ENCODE results near the gene IL19. TPM values are rescaled to one million over a fixed set of nuclear protein-coding genes. Genes with fewer than 3 reads are reported as not detected.
A peak's percentile ranks its signal among the peaks of the same experiment; 100 is the strongest.

The IL19 gene
- total RNA-seq, 4 donors from 2014 or later = not detected

DNA sequence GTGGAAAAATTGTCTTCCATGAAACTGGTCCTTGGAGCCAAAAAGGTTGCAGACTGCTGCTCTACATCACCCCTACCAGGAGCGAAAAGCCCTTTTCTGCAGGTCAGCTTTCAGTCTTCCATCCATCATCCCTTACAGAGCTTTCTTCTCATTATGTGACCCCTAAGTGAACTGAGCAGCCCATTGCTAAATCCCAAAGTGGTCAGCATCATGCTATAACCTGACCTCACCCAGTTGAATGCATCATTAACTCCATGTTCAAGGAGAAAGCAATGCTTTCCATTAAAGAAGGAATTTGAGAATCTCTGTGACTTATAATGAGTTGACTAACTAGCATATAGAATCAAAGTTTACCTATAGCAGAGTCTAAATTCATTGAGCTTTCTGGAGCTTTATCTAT, 116.3 kb downstream of the IL19 start:
- intact Hi-C loops (cut with DNase I) = no loop called here

DNA sequence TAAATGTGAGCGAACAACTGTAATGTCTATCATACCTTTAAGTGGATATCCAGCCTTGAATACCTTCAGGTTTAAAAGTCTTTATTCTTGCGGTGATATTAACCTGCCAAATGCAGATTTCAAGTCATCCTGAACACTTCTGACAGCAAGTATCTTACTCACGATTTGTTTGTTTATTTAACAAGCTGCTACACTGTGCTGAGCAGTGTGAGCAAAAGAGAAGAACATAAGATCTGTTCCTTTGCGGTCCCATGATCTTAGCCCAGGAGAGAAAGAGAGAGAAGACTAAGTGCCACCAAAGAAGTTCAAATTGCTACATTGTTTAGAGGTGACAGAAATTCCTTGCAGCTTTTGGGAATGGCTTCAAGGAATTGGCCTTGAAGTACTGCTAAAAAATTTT, 117.1 kb downstream of the IL19 start:
- Histone ChIP-seq H3K27me3 (peaks cover 0 to 37% (median 0%) of the 10 kb centered on the region in 4 donors), H3K4me1 (no peaks in the 10 kb centered on the region), H3K36me3 (no peaks in the 10 kb centered on the region), H3K27ac (replicated peaks in 1 of 4) (no peak overlapping the region), H3K4me3 (no peak overlapping the region), H3K9me3 (no peaks in the 10 kb centered on the region)
- WGBS = 35% methylated on average over 4 of the region's 4 CpGs
- TF ChIP-seq EP300 (IDR thresholded peaks at IDR 0.05) (no peak), POLR2A (IDR thresholded peaks at IDR 0.05; ENCODE audit: low read depth) (no peak), POLR2AphosphoS5 (IDR thresholded peaks at IDR 0.05) (no peak)
- TF ChIP-seq, protein P1, sequence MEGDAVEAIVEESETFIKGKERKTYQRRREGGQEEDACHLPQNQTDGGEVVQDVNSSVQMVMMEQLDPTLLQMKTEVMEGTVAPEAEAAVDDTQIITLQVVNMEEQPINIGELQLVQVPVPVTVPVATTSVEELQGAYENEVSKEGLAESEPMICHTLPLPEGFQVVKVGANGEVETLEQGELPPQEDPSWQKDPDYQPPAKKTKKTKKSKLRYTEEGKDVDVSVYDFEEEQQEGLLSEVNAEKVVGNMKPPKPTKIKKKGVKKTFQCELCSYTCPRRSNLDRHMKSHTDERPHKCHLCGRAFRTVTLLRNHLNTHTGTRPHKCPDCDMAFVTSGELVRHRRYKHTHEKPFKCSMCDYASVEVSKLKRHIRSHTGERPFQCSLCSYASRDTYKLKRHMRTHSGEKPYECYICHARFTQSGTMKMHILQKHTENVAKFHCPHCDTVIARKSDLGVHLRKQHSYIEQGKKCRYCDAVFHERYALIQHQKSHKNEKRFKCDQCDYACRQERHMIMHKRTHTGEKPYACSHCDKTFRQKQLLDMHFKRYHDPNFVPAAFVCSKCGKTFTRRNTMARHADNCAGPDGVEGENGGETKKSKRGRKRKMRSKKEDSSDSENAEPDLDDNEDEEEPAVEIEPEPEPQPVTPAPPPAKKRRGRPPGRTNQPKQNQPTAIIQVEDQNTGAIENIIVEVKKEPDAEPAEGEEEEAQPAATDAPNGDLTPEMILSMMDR (IDR thresholded peaks at IDR 0.05) = no peak
- no peak for DNase-seq (ENCODE audit: extremely low spot score)
- intact Hi-C loops (cut with DNase I) = no loop called here

More for the DNA sequence above, 116.3 kb downstream of the IL19 start:
- Histone ChIP-seq H3K9me3 (no peaks in the 10 kb centered on the region), H3K27me3 (peaks cover 0 to 36% (median 0%) of the 10 kb centered on the region in 4 donors), H3K36me3 (no peaks in the 10 kb centered on the region), H3K4me1 (no peaks in the 10 kb centered on the region), H3K27ac (replicated peaks in 1 of 4) (no peak overlapping the region), H3K4me3 (no peak overlapping the region)
- WGBS = 63% methylated on average over 1 of the region's 1 CpG
- DNase-seq (ENCODE audit: extremely low spot score) = no peak
- TF ChIP-seq POLR2AphosphoS5 (IDR thresholded peaks at IDR 0.05) = no peak
- no peak for TF ChIP-seq POLR2A (IDR thresholded peaks at IDR 0.05; ENCODE audit: low read depth)

DNA sequence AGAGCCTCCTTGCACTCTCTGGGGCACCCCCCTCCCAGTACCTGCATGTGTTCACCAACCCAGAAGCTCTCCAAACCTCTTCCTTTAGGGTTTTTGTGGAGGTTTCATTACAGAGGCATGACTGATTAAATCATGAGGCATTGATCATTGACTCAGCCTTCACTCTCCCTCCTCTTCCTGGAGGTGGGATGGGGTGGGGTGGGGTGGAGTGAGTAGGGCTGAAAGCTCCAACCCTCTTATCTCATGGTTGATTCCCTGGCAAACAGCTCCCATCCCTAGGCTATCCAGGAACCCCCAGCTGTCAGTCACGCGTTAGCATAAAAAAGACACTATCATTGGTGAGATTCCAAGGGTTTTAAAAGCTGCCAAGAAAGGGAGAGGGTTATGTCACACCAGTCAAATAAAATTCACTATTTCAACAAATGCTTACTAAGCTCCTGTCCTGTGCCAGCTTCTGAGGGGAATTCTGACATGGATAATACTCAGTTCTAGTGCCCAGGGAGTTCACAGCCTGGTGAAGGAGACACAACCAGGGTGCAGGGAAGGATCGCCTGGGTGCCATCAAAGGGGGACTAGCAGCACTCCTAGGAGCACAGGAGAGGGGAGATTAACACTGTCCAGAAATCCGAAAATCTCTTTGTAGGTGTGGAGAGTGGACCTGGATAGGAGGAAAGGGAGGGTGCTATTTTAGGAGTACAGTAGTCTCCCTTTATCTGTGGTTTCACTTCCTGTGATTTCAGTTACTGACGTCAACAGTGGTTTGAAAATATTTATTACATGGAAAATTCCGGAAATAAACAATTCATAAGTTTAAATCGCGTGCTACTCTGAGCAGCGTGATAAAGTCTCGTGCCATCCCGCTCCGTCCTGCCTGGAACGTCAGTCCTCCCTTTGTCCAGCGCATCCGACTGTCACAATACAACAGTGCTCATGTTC, 119.8 kb downstream of the IL19 start:
- TF ChIP-seq POLR2A (IDR thresholded peaks at IDR 0.05; ENCODE audit: low read depth) = no peak
- no peak for TF ChIP-seq EP300 (IDR thresholded peaks at IDR 0.05)
- TF ChIP-seq POLR2AphosphoS5 (IDR thresholded peaks at IDR 0.05) = no peak
- TF ChIP-seq, protein P1 (IDR thresholded peaks at IDR 0.05) = no peak
- Histone ChIP-seq H3K9me3 (no peaks in the 10 kb centered on the region), H3K27ac (replicated peaks in 1 of 4) (no peak overlapping the region), H3K4me3 (no peak overlapping the region), H3K36me3 (no peaks in the 10 kb centered on the region), H3K4me1 (peaks cover 0 to 1% (median under 1%) of the 10 kb centered on the region in 4 donors), H3K27me3 (peaks cover 0 to 29% (median 0%) of the 10 kb centered on the region in 4 donors)
- 73% methylated on average over 15 of the region's 15 CpGs for WGBS
- intact Hi-C loops (cut with DNase I) = no loop called here
- DNase-seq (ENCODE audit: extremely low spot score) = no peak

DNA sequence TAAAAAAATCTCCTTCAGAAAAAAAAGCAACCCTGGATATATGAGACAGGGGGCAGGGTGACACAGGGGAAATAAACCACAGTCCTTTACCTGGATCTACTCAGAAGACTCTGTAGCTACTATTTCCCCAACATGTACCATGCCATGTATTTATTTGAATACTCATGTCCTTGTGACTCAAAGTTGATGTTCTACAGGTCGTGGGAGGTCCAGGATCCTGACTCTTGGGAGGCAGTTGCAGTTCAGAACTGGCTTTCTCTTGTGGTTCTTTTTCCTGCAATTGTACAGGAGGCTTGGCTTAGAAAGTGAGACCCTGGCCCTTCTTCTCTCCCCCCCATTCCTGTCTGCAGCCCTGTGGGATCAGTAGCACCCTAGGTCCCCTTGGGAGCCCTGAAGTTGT, 120.8 kb downstream of the IL19 start:
- Histone ChIP-seq H3K4me1 (peaks cover 5 to 11% (median 7%) of the 10 kb centered on the region in 4 donors), H3K27me3 (peaks cover 0 to 26% (median 0%) of the 10 kb centered on the region in 4 donors), H3K27ac (replicated peaks in 1 of 4) (no peak overlapping the region), H3K9me3 (no peaks in the 10 kb centered on the region), H3K4me3 (no peak overlapping the region), H3K36me3 (no peaks in the 10 kb centered on the region)
- intact Hi-C loops (cut with DNase I) = no loop called here
- peak; percentile 29 for DNase-seq (ENCODE audit: extremely low spot score)
- TF ChIP-seq EP300 (IDR thresholded peaks at IDR 0.05) = no peak
- TF ChIP-seq POLR2AphosphoS5 (IDR thresholded peaks at IDR 0.05) = no peak
- TF ChIP-seq, protein P1 (IDR thresholded peaks at IDR 0.05) = no peak
- no peak for TF ChIP-seq POLR2A (IDR thresholded peaks at IDR 0.05; ENCODE audit: low read depth)
- WGBS = 78% methylated on average over 1 of the region's 1 CpG

Small RNAs within 50 kb of the gene (small RNA-seq; reads per million reads assigned to genes)
- gene RF00019 = 0 reads per million in 3 donors

Other genes with a start within 250 kb of the IL19 start
- gene EIF2D, start 158.3 kb upstream of the IL19 start, total RNA-seq = 10 to 100 TPM; 40.3 to 50.0 (median 47.9) TPM
- gene DYRK3, start 135.2 kb upstream of the IL19 start, total RNA-seq = 10 to 100 TPM in 2 of 4 donors, 1 to 10 TPM in 2; 5.6 to 14.7 (median 9.0) TPM
- gene MAPKAPK2, start 85.9 kb upstream of the IL19 start, total RNA-seq = 10 to 100 TPM; 37.8 to 70.1 (median 61.7) TPM
- 1 to 10 TPM in 3 of 4 donors, under 1 TPM in 1; 0.83 to 5.1 (median 3.5) TPM for gene IL10, start 1.7 kb downstream of the IL19 start, total RNA-seq
- not detected for gene IL20, start 94.8 kb downstream of the IL19 start, total RNA-seq
- gene IL24, start 126.7 kb downstream of the IL19 start, total RNA-seq = 1 to 10 TPM in 1 of 4 donors, not detected in 3; 1.7 TPM
- 1 to 10 TPM in 3 of 4 donors, not detected in 1; 2.5 to 3.3 (median 3.2) TPM for gene FCMR, start 151.2 kb downstream of the IL19 start, total RNA-seq
- gene PIGR, start 175.7 kb downstream of the IL19 start, total RNA-seq = 1 to 10 TPM in 2 of 4 donors, under 1 TPM in 1, not detected in 1; 0.42 to 4.2 (median 1.1) TPM
- not detected for gene FCAMR, start 199.7 kb downstream of the IL19 start, total RNA-seq

Measured in esophagus muscularis mucosa (tissue), 4 donors.